Stimulated activated CD8-positive, alpha-beta memory T cell treated with anti-CD3 and anti-CD28 coated beads, Interleukin-7, amount 100 ng/mL, for 24 hours (primary cell): ENCODE data around the gene GIMAP4.
"Not testable (repeated sequence)": the region's sequence is repeated elsewhere in the genome, so short reads cannot be mapped to it uniquely, and the experiment has no call there.

Experiments
- DNase-seq: peaks from one replicate; pipeline ENCODE4 v3.0.0-alpha.2; 2020; ENCODE audit warnings: low read depth

Gene GIMAP4

DNA sequence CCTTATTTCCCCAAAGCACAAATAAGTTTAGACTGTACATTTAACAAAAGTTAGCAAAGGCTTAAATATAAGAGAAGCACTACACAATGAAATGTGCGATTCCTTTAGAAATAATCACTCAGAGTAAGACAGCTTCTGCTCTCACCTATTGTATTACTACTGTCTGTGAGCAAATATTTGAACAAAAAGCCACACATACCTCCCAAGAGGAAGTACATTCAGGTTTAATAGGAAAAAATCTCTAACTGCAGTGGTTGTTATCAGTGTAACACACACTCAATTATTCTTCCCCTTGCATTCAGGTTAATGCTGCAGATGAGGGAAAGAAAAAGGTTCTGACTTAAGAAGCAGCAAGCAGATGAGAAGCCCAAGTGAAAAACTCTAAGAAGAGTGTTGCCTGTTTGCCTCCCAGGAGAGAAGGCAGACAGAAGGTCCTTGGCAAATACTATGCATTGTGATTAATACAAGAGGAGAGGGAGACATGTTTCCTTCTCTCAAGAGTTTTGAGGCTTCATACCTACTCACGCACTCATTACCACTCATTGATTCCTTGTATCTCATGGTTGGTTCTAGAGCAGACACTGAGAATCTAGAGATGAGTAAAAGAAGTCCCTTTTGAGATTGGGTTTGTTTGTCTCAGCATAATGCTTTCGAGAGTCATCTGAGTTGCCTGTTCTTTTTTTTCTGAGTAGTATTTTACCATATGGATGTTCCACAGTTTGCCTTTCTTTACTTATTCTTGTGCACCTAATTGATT lies 13.6 kb downstream of the GIMAP4 start:
- no peak for DNase-seq

DNA sequence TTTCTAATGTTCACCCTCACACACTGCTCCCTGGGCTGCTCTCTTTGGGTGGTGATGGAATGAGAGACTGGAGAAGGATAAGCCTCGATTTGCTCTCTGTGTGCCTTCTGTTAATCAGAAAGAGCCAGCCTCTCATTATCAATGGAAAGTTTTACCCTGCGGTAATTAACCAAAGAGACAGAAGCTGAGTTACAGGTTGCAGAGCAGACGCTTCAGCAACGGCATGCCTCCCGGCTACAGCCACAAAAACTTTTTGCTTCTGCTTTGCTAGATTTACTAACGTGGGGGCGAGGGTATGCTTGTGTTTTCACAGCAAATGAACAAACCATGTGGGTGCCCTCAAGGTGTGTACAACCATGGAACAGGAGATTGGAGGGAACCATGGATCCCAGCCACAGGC lies 18.0 kb downstream of the GIMAP4 start:
- no peak for DNase-seq

DNA sequence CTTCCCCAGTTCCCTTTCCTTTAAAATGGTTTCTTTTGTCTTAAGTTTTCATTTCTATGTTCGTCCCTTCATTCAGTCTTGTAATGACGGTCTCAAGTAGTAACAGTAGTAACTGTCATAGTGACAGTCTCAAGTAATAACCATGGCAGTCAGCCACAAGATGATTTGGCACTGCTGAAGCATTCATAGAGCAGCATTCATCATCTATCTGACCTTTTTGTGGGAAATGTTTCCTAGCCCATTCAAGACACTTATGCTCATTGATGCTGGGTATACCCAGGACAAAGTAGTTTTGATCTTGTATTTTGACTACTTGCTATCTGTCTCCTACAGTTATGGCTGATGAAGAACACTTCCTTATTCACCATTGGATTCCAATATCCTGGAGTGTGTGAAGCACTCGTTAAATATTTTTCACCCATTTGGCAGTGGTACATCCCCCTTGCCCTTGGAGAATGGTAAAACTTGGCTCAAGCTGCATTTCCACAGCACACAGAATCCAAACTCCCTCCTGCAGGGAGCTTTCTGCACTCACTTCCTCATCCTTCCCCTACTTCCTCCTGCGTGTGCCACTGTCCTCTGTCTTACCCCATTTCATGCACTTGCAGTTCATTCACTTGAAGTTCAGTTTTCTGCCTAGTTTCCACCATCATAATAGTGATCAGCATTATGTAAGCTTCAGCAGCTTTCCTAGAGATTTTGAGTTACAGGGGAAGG lies 19.0 kb downstream of the GIMAP4 start:
- DNase-seq: no peak

DNA sequence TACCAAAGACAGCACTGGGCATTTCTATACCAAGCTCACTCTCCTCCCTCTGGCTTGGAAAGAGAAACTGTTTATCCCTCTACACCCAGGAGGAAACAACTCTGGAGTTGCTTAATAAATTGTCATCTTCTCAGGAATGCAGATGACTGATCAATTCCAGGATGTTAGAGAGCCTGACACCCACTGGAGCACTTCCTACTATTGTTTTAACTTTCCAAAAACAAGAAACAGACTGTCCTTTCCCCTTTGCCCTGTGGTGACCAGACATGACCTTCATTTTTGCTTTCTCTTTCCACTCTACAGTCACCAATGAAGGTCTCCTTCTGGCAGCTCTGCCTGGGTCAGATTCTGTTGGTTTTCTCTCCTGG lies 19.6 kb downstream of the GIMAP4 start:
- DNase-seq: no peak

DNA sequence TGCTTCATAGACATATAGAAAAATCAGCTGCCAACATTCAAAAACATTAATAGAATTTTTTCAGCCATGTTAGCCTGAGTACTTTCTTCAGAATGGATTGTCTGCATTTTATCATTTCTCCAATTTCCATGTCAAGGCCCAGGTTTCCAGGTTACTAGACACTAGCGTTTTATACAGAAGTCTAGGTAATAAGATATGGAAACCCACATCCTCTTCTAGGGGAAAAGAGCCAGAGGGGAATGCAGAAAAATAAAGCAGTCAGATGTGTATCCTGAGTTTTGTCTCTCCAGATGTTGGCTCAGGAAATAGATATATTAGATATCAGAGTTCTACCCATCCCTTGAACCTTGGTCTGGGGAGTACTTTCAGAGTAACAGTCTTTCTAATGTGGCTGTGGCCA lies 20.4 kb downstream of the GIMAP4 start:
- no peak for DNase-seq

DNA sequence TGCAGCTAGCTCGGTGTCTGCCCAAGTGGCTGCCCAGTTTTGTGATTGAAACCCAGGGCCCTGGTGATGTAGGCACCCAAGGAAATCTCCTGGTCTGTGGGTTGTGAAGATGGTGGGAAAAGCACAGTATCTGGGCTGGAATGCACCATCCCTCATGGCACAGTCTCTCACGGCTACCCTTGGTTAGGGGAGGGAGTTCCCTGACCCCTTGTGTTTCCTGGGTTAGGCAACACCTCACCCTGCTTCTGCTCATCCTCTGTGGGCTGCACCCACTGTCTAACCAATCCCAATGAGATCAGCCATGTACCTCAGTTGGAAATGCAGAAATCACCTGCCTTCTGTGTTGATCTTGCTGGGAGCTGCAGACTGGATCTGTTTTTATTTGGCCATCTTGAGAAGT lies 27.6 kb downstream of the GIMAP4 start:
- DNase-seq: no peak

DNA sequence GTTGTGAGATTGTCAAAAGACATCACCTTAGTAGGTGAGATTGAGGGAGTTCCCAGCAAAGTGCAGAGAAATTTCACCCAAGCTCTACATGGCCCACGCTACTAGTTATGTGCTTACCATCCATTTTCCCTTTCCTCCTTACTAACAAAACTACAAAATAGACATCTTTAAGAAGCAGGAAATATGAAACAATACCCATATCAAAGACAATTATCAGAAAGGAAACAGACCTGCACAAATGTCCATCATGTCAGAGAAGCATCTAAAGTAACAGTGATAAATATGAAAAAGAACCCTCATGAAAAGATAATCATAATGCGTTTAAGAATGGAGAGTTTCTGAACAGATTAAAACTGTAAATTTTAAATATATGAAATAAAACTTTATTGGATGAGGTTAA lies 28.2 kb downstream of the GIMAP4 start:
- no peak for DNase-seq

DNA sequence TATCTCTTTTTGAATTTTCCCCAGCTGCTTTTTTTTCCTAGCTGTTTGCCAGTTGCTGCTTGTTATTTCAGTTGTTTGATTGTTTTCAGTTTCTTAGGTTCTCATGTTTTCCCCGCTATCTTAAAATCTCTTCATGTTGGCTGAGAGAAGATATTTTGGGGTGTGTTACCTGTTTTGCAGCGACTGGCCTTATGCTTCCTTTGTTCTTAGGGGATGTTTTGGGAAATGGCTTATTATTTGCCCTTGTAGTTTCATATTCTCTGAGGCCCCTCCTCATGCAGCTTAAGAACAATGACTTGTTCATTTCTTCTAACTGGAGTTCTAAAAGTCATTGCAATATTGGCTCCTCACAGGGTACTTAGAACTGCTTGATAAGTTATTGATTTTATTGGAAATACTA lies 36.4 kb downstream of the GIMAP4 start:
- DNase-seq: not testable (repeated sequence)

DNA sequence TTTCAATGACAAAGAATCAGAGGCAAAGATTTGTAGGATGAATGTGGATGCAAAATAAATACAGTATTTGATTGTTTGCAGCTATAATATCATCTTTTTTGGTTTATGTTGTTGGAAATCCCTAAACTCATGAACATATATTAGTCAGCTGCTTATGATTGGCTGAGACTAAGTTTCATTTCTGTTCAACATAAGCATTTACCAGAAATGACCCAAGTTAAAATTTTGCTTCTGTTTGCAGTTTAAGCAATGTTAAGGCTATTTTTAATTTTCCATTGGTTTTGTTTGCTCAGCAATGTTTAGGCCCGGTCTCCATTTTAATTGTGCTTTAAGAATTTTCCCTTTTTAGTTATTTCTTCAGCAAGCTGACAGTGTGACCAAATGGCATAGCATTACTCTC lies 43.0 kb downstream of the GIMAP4 start:
- no peak for DNase-seq

DNA sequence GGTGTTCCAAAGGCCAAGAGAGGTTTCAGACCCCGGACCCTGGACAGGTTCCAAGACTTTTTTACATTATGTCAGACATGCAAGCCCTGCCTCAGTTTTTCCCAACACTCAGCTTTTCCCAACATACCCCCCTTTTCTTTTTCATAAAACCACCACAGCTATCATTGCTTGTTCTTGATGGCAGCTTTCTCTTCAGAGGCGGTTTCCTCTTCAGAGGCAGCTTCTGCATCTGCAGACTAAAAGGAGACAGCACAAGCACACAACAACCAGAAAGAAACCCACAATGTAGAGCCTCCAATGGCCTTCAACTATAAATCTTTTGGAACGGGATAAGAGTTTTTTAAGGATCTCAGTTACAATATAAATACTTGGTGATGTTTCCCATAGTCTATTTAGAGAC lies 45.7 kb downstream of the GIMAP4 start:
- DNase-seq: no peak

DNA sequence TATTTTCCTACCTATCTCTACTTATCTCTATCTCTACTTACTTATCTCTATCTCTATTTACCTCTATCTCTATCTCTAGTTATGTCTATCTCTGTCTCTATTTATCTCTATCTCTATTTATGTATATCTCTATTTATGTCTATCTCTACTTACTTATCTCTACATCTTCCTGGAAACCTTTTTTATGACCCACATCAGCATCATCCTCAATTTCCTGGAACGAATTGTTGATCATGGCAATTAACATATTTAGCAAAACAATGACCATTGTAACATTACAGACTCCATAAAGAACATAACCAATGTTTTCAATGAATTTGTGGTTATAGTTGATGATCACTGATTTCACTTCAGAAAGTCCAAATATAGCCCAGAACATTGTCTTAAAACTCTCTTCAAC lies 46.7 kb downstream of the GIMAP4 start:
- no peak for DNase-seq

DNA sequence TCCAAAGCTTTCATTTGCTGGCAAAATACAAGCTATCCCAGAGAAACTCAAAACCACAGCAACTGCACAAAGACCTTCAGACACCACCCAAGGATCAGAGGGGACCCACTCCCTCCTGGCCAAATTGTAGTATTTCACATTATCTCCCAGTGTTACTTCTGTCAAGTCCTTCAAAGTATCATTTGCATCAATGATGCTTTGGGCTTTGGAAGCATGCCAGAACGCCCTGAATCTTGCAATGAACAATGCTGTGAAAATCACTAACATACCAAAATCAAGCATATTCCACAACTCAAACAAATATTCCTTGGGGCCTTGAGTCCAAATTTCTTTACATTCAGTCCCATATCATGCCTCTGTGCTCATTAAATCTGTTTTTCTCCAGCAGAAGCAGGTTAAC lies 47.2 kb downstream of the GIMAP4 start:
- DNase-seq: not testable (repeated sequence)

DNA sequence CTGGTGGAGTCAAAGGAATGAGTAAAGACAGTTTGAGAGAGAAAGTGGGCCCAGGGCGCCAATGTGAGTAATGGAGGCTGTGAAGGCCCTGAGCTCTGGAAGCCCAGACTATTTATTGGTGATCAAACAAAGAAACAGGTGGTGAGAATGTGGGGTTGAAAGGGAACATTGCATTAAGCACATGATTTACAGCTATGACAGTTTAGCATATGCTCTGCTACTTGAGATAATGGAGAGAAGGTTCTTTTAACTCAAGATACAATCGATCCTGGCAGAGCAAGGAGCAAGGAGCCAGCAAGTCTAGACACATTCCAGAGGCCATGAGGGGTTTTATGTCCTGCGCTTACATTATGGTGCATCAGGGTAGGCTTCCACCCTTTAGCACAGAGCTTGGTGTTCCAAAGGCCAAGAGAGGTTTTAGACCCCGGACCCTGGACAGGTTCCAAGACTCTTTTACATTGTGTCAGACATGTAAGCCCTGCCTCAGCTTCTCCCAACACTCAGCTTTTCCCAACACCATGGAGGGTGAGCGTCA lies 48.1 kb downstream of the GIMAP4 start:
- DNase-seq: not testable (repeated sequence)

DNA sequence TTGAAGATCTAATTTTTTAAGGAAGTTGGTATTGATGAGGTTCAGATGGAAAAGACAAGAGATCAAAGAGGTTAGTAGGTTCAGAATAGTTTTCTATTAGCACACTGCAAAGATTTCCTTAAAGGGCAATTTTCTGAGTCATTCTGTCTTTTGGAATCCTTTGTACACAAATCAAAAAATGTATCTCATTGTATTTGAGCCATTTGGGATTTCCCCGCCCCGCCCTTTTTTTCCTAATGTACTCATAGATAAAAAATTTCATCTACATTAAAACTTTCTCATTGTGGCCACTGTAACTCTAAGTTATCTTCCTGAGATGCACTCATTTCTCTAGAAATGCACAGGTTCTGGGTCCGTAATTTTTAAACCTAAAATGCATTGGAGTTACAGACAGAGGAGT lies 52.9 kb downstream of the GIMAP4 start:
- no peak for DNase-seq

DNA sequence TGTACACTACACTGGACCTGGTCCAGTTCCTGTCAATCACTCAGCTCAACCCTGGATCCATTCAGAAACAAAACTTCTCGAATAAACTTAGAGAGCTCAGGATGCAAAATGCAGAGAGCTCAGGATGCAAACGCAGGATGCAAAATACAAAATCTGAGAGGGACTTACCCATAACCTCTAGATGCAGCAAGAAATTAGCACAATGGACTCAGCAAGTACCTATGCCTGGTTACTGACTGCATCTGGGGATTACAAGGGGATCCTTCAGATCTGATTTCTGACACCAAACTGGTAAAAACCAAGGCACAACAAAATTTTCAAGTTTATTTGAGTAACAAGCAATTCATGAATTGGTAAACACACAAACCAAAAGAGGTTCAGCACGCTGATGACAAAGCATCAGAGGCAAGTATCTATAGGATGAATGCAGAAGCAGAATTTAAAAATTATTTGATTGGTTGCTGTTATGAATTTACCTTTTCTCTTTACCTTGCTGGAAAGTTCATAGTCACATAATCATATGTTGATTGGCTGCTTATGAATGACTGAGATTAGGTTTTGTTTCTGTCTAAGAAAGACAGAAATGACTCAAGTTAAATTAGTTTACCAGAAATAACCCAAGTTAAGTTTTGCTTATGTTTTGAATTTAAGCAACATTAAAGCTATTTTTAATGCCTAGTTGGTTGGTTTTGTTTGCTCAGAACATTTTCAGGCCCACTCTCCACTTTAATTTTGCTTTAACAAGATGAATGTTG lies 53.6 kb downstream of the GIMAP4 start:
- no peak for DNase-seq

DNA sequence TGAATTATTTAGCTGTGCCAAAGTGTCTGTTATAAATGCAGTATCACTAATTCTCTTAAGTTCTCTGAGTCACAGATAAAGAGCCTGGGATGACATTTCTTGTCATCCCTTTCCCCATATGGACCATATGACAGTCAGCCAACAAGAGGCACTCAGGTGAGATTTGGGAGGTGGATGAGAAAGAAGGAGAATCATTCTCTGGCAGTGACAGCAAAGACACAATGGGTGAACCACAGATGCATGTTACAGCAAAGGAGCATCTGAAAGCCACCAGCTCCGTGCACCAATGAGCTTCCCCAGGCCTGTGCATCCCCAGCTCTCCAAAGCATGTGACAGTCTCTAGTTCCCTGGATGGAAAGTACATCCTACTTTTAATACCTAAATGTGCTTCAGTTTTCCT lies 54.2 kb downstream of the GIMAP4 start:
- DNase-seq: no peak
